AG09309 (cell line): ENCODE results near the gene AK8.

ENCODE experiments used
- DNase-seq: peaks from one replicate; pipeline ENCODE4 v3.0.0-alpha.2; 2010; ENCODE audit warnings: low read depth
- H3K4me3 ChIP-seq: 2 replicates; pipeline ENCODE4 v1.5.1; 2011; ENCODE audit warnings: mild to moderate bottlenecking, low read depth, low read length, moderate library complexity; ENCODE audit not compliant: control insufficient read depth
- TF ChIP-seq, protein P1 (sequence below): IDR thresholded peaks from 2 replicates; pipeline ENCODE4 v1.5.1; 2011; ENCODE audit warnings: mild to moderate bottlenecking, low read depth, low read length, inconsistent platforms; ENCODE audit not compliant: insufficient read depth, control insufficient read depth; ENCODE audit errors: missing control alignments

AK8 gene

GRCh38 chr9:132875159-132875558 lies 2.9 kb downstream of the AK8 start:
- H3K4me3 ChIP-seq, result no peak overlapping the region
- TF ChIP-seq, protein P1, sequence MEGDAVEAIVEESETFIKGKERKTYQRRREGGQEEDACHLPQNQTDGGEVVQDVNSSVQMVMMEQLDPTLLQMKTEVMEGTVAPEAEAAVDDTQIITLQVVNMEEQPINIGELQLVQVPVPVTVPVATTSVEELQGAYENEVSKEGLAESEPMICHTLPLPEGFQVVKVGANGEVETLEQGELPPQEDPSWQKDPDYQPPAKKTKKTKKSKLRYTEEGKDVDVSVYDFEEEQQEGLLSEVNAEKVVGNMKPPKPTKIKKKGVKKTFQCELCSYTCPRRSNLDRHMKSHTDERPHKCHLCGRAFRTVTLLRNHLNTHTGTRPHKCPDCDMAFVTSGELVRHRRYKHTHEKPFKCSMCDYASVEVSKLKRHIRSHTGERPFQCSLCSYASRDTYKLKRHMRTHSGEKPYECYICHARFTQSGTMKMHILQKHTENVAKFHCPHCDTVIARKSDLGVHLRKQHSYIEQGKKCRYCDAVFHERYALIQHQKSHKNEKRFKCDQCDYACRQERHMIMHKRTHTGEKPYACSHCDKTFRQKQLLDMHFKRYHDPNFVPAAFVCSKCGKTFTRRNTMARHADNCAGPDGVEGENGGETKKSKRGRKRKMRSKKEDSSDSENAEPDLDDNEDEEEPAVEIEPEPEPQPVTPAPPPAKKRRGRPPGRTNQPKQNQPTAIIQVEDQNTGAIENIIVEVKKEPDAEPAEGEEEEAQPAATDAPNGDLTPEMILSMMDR, result no peak
- no peak for DNase-seq

- TF ChIP-seq, protein P1, result no peak
Observed at GRCh38 chr9:132873403-132873802, 4.7 kb downstream of the AK8 start.

DNA sequence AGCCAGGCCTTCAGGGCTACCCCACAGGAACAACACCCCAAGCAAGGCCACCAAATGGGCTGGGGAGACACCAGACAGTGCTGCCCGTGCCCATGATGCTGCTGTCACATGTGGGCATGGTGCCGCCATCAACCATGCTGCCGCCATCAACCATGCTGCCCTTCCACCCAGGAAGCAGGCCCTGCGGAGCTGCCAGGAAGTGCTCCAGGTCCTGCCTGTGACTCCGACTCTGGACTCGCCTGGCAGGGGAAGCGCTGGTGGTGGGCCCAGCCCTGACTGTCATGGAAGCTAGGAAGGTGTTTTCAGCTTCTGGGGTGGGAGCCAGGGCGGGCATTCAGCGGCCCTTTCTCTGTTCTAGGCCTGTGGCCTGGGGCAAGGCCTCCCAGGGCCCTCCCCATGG lies 8.8 kb downstream of the AK8 start:
- TF ChIP-seq, protein P1, result no peak
- DNase-seq, result no peak
- no peak overlapping the region for H3K4me3 ChIP-seq

More at GRCh38 chr9:132873403-132873802, 4.7 kb downstream of the AK8 start:
- DNase-seq, result no peak
- H3K4me3 ChIP-seq, result no peak overlapping the region

GRCh38 chr9:132866898-132867297 lies 11.2 kb downstream of the AK8 start:
- DNase-seq, result no peak
- H3K4me3 ChIP-seq, result no peak overlapping the region
- TF ChIP-seq, protein P1, result no peak

- DNase-seq, result no peak
- no peak overlapping the region for H3K4me3 ChIP-seq
- TF ChIP-seq, protein P1, result no peak
Observed at GRCh38 chr9:132864691-132865090, 13.4 kb downstream of the AK8 start.

- no peak for DNase-seq
- H3K4me3 ChIP-seq, result no peak overlapping the region
- TF ChIP-seq, protein P1, result no peak
Observed at GRCh38 chr9:132864277-132864676, 13.8 kb downstream of the AK8 start.

GRCh38 chr9:132863096-132863495 lies 15.0 kb downstream of the AK8 start:
- H3K4me3 ChIP-seq, result no peak overlapping the region
- TF ChIP-seq, protein P1, result no peak
- DNase-seq, result no peak
